Melanocyte of skin (primary cell): Measurements from ENCODE around the gene ATAT1. TPM values are rescaled to one million over a fixed set of nuclear protein-coding genes. Genes with fewer than 3 reads are reported as not detected.

Experiments
- small RNA-seq, 2 donors: library from RNA; depleted of rRNA; stranded (forward); fragments of <200 nt; gene quantifications; one replicate each; pipeline ENCODE3, GENCODE V24; 2012
- total RNA-seq, 2 donors: library from RNA; depleted of rRNA; stranded (reverse); fragments of >200 nt; gene quantifications; 2 replicates each; pipeline ENCODE4 v1.2.3, GENCODE V29; 2012

Gene ATAT1
- total RNA-seq: 1 to 10 TPM; 4.1 to 6.7 TPM

GRCh38 chr6:30626484-30627366 is at the start of gene ATAT1:
Gene ATAT1, plus strand, starts transcription at chr6:30626874.

GRCh38 chr6:30616811-30617564 is 9.7 kb upstream of the ATAT1 start, which contains the start of gene PPP1R10:
Gene PPP1R10, minus strand, starts transcription at chr6:30617243. Its CDS starts 7,299 bp downstream, at chr6:30609944.

GRCh38 chr6:30617565-30618269 is 9.0 kb upstream of the ATAT1 start, which contains the start of gene MRPS18B:
Gene MRPS18B, plus strand, starts transcription at chr6:30617840. Its CDS starts 26 bp downstream, at chr6:30617866.

DNA sequence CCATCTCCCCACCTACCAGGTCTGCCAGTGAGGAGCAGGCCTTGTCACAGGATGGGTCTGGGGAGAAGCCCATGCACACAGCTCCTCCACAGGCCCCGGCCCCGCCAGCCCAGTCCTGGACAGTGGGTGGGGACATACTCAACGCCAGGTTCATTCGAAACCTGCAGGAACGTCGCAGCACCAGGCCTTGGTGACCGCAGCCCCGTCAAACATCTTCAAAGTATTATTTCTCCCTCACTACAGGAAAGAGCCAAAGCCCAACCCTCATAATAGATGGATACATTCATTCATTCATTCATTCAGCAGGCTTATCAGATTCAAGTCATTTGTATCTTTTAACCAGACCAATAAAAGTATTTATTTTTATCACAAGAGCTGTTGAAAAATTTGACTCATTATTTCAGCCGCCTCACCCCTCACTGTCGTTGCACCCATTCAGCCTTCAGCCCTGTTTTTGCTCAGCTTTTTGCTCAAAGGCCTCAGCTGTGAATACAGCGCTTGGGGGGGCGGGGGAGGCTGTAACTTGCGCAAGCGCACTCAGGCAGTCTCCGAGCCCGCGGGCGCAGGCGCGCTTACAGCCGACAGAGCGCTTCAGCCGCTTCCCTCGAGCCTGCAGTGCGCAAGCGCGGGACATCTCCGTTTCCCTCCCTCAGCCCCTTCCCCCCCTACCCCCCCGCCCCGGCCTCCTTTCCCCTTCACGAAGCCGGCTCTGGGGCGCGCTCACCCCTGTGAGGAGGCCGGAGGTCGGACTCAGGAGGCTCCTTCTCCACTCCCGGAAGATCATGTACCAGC is 20.0 kb downstream of the ATAT1 start, which contains the start of gene C6orf136:
TSS of gene C6orf136 (plus strand) at position 684 of the 792 bp plus-strand sequence. CDS start at position 783, 99 bp downstream.

DNA sequence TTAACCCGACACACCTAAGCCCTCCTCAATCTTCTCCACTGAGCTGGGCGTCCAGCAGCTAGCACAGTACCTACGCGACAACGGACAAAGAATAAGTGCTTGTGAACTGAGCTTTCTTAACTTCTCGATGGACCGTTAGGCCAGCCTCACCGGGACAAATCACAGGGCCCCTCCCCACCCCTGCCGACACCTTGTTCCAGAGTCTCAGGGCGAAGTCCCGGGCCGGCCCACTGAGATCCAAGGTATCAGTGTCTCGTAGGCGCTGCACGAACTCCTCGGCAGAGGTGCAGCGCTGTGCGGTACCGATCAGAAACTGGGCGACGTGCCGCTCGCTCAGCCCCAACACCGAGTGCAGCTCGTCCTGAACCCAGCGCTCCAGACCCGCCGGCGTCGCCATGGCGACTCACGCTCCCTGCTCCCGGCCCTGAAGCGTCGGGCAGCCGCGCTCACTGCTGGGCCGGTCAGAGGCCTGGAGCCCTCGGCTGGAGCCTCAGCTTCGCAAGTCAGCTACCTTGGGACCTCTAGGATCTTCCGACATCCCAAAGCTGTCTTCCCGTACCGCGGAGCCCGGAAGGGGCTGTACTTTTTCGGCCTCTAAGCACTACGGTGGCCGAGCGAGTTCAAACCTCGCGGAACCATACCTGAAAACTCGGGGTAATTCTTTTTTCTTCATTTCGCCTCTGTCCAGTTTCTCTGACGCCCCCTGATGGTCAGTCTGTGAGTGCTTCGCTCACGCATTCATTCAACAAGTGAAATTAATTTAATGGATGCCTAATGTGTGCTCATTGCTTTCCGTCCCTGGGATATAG is 46.0 kb downstream of the ATAT1 start, which contains the start of gene DHX16:
TSS of gene DHX16 (minus strand) at position 562 of the 809 bp plus-strand sequence. CDS start at position 397, 165 bp downstream.

GRCh38 chr6:30686009-30686907 is 59.6 kb downstream of the ATAT1 start, which contains the start of gene PPP1R18:
Gene PPP1R18, minus strand, starts transcription at chr6:30686645. Its CDS starts 627 bp downstream, at chr6:30686018.

DNA sequence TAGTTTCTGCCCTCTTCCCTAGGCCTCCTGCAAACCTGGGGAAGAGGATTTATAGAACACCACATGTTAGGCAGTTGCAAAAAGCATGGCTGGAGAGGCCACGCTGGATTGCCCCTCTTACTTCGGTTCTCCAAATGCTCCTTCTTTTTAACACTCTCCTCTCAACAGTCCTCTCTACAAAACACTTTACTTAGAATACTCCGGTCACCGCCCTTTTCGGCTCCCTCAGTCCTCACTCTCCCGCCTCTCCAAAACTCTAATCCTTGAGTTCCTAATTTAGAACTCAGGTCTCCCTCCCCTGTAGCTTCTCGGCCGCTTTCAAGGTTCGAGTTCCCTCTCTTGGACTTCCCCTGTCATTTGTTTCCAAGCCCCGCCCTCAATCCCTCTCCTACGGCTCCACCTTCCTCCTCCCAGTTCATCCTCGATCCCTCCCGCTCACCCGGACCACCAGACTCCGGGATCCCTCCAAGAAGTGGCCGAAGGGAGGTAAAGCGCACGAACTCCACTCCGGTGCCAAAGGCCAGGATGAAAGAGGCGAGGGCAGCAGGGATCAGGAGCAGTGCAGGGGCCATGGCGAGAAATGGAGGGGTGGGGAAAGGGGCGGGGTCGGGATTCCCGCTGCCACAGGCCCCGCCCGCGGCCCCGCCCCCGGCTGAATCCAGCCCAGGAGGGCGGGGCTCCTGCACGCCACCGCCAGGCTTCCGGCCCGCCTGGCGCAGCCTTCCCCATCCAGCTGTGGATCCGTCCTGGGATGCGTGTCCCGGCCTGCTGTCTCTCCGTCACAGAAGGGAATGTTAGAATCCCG is 63.9 kb downstream of the ATAT1 start, which contains the start of gene NRM:
TSS of gene NRM (minus strand) at position 582 of the 805 bp plus-strand sequence. CDS start at position 572, 10 bp downstream.

Small RNA genes lying within 50 kb of the gene (small RNA-seq; reads per million reads assigned to genes)
- 0.93 to 1.5 reads per million in 2 donors for gene MIR877

Other genes starting within 250 kb of the ATAT1 start
- 100 to 1,000 TPM; 532 to 662 TPM for gene HLA-E, start 137.4 kb upstream of the ATAT1 start, total RNA-seq
- 10 to 100 TPM; 40.3 to 41.0 TPM for gene GNL1, start 70.4 kb upstream of the ATAT1 start, total RNA-seq
- 10 to 100 TPM in 1 of 2 donors, 1 to 10 TPM in 1; 5.9 to 12.7 TPM for gene PRR3, start 69.6 kb upstream of the ATAT1 start, total RNA-seq
- gene ABCF1, start 55.4 kb upstream of the ATAT1 start, total RNA-seq: 10 to 100 TPM; 53.3 to 74.7 TPM
- gene PPP1R10, start 9.6 kb upstream of the ATAT1 start, total RNA-seq: 10 to 100 TPM; 47.3 to 49.2 TPM
- gene MRPS18B, start 9.0 kb upstream of the ATAT1 start, total RNA-seq: 100 to 1,000 TPM in 1 of 2 donors, 10 to 100 TPM in 1; 88.4 to 117 TPM
- 1 to 10 TPM; 5.2 to 7.3 TPM for gene C6orf136, start 20.3 kb downstream of the ATAT1 start, total RNA-seq
- 10 to 100 TPM; 31.7 to 43.6 TPM for gene DHX16, start 46.1 kb downstream of the ATAT1 start, total RNA-seq
- 10 to 100 TPM; 25.5 to 49.3 TPM for gene PPP1R18, start 59.8 kb downstream of the ATAT1 start, total RNA-seq
- gene NRM, start 64.1 kb downstream of the ATAT1 start, total RNA-seq: 1 to 10 TPM; 4.5 to 10.0 TPM
- 10 to 100 TPM in 1 of 2 donors, 1 to 10 TPM in 1; 6.9 to 11.7 TPM for gene MDC1, start 90.4 kb downstream of the ATAT1 start, total RNA-seq
- gene TUBB, start 93.5 kb downstream of the ATAT1 start, total RNA-seq: 1,000 to 10,000 TPM in 1 of 2 donors, 100 to 1,000 TPM in 1; 471 to 1,023 TPM
- gene FLOT1, start 115.8 kb downstream of the ATAT1 start, total RNA-seq: 100 to 1,000 TPM; 115 to 173 TPM
- 100 to 1,000 TPM; 106 to 125 TPM for gene IER3, start 117.7 kb downstream of the ATAT1 start, total RNA-seq